HCT116 (cell line): ENCODE measurements around the gene ANO6. TPM values are rescaled to one million over a fixed set of nuclear protein-coding genes. Genes with fewer than 3 reads are reported as not detected.

ENCODE experiments used
- ATAC-seq: fragments of 200-7000 bp; cut with Tn5 transposase; 2 replicates; pipeline ENCODE4 v1.9.1; 2020; ENCODE audit warnings: mild to moderate bottlenecking, moderate library complexity
- BruUV-seq: library from RNA; stranded (reverse); fragments of 400-500 nt; replicated peaks from 2 replicates; lab custom pipeline; 2021; lab: Mats Ljungman, UMichigan
- CTCF ChIA-PET: fragments of 300-600 bp; sonication (Branson Sonifier 250); formaldehyde crosslinking; loops from one replicate; lab custom pipeline; 2021; ENCODE audit warnings: antibody characterized with exemption; lab: Charles Lee
- POLR2A ChIA-PET: fragments of 300-600, 350-600 bp; sonication (Branson Sonifier 250); formaldehyde crosslinking; loops from one replicate; lab custom pipeline; 2021; ENCODE audit warnings: antibody characterized with exemption; lab: Charles Lee
- RAD21 ChIA-PET, 2 experiments: fragments of 300-600 bp; sonication (Branson Sonifier 250); formaldehyde crosslinking; loops; one replicate each; lab custom pipeline; 2023; ENCODE audit warnings: low total read pairs in 2 of 2; ENCODE audit not compliant: uncharacterized antibody in 2 of 2, unreplicated experiment in 2 of 2, low non-redundant PET in 1 of 2; lab: Charles Lee
- DNase-seq: peaks from one replicate; pipeline ENCODE4 v3.0.0-alpha.2; 2010; ENCODE audit warnings: low read depth, low spot score
- H2AFZ ChIP-seq: fragments of 200-600 bp; shearing (Covaris generic), sonication (generic); 2 replicates; pipeline ENCODE4 v1.6.1; 2017; ENCODE audit warnings: low read depth, mixed run types, mixed read lengths, antibody characterized with exemption, low read length; ENCODE audit not compliant: poor library complexity, severe bottlenecking
- H3K27ac ChIP-seq: 2 replicates; pipeline ENCODE4 v1.5.1; 2012; ENCODE audit warnings: low read depth, low read length
- H3K27me3 ChIP-seq: fragments of 200-600 bp; sonication (generic); 2 replicates; pipeline ENCODE4 v1.6.1; 2016; ENCODE audit warnings: mixed run types, low read length, mixed read lengths; ENCODE audit not compliant: insufficient read depth
- H3K36me3 ChIP-seq, 2 experiments: fragments of 200-500 bp in 1 of 2; fragments of 200-600 bp in 1 of 2; sonication (Bioruptor generic) in 1 of 2; sonication (generic) in 1 of 2; 2 replicates each; pipeline versions ENCODE4 v1.5.1 to v1.6.1; 2014 to 2016; ENCODE audit warnings: low read length in 2 of 2, inconsistent platforms in 1 of 2, mixed read lengths in 1 of 2, mixed run types in 1 of 2; ENCODE audit not compliant: insufficient read depth in 2 of 2, control insufficient read depth in 1 of 2
- H3K4me1 ChIP-seq, 2 experiments: fragments of 200-600 bp in 1 of 2; sonication (generic) in 1 of 2; 2 replicates each; pipeline versions ENCODE4 v1.5.1 to v1.6.1; 2012 to 2017; ENCODE audit warnings: low read length in 2 of 2, inconsistent platforms in 1 of 2, mild to moderate bottlenecking in 1 of 2, mixed read lengths in 1 of 2, mixed run types in 1 of 2, moderate library complexity in 1 of 2; ENCODE audit not compliant: insufficient read depth in 2 of 2, control insufficient read depth in 1 of 2
- H3K4me2 ChIP-seq: fragments of 200-600 bp; sonication (generic); 2 replicates; pipeline ENCODE4 v1.6.1; 2017; ENCODE audit warnings: mixed run types, low read length, mixed read lengths
- H3K4me3 ChIP-seq, 2 experiments: fragments of 200-600 bp in 1 of 2; sonication (generic) in 1 of 2; replicated peaks in 1 of 2; 2 replicates each; pipeline ENCODE4 v1.5.1; 2011 to 2016; ENCODE audit warnings: low read length in 2 of 2, control low read depth in 1 of 2, low read depth in 1 of 2, mild to moderate bottlenecking in 1 of 2, mixed read lengths in 1 of 2, mixed run types in 1 of 2
- H3K79me2 ChIP-seq: fragments of 200-600 bp; sonication (generic); 2 replicates; pipeline ENCODE4 v1.6.1; 2017; ENCODE audit warnings: mild to moderate bottlenecking, mixed run types, low read length, moderate library complexity, mixed read lengths; ENCODE audit not compliant: insufficient read depth
- H3K9ac ChIP-seq: fragments of 200-600 bp; sonication (generic); 2 replicates; pipeline ENCODE4 v1.6.1; 2016; ENCODE audit warnings: low read length, mixed read lengths
- H3K9me2 ChIP-seq: fragments of 200-600 bp; sonication (generic), shearing (Covaris generic); 2 replicates; pipeline ENCODE4 v1.6.1; 2017; ENCODE audit warnings: mixed run types, mild to moderate bottlenecking, moderate library complexity; ENCODE audit not compliant: insufficient read depth
- H3K9me3 ChIP-seq, 2 experiments: fragments of 200-500 bp in 1 of 2; fragments of 200-600 bp in 1 of 2; sonication (Bioruptor generic) in 1 of 2; sonication (generic) in 1 of 2; 2 replicates each; pipeline ENCODE4 v1.6.1; 2014 to 2017; ENCODE audit warnings: low read length in 2 of 2, mixed read lengths in 2 of 2, inconsistent platforms in 1 of 2, low read depth in 1 of 2, mild to moderate bottlenecking in 1 of 2, mixed run types in 1 of 2, moderate library complexity in 1 of 2; ENCODE audit not compliant: control insufficient read depth in 1 of 2, insufficient read depth in 1 of 2
- H4K20me1 ChIP-seq: fragments of 200-600 bp; sonication (generic), shearing (Covaris generic); 2 replicates; pipeline ENCODE4 v1.6.1; 2017; ENCODE audit warnings: mixed run types, mild to moderate bottlenecking, moderate library complexity; ENCODE audit not compliant: insufficient read depth
- ATF3 ChIP-seq: IDR thresholded peaks from 2 replicates; pipeline ENCODE4 v1.6.1; 2012
- EGR1 ChIP-seq: IDR thresholded peaks from 2 replicates; pipeline ENCODE4 v1.6.1; 2012; ENCODE audit warnings: low read depth
- ELF1 ChIP-seq: IDR thresholded peaks from 2 replicates; pipeline ENCODE4 v1.6.1; 2012; ENCODE audit warnings: low read depth, borderline replicate concordance
- EZH2 ChIP-seq: fragments of 200-600 bp; sonication (generic); IDR thresholded peaks from 2 replicates; pipeline ENCODE4 v1.6.1; 2017; ENCODE audit warnings: antibody characterized with exemption, mixed run types
- POLR2A ChIP-seq: IDR thresholded peaks from 2 replicates; pipeline ENCODE4 v1.7.0; 2011; ENCODE audit warnings: borderline replicate concordance; ENCODE audit not compliant: insufficient read depth, insufficient read length; ENCODE audit errors: extremely low read depth
- RAD21 ChIP-seq: IDR thresholded peaks from 2 replicates; pipeline ENCODE4 v1.6.1; 2012; ENCODE audit warnings: low read depth, mild to moderate bottlenecking
- REST ChIP-seq: IDR thresholded peaks from 2 replicates; pipeline ENCODE4 v1.6.1; 2012; ENCODE audit warnings: low read depth
- SIN3A ChIP-seq: IDR thresholded peaks from 2 replicates; pipeline ENCODE4 v1.6.1; 2012; ENCODE audit warnings: low read depth
- SRF ChIP-seq: IDR thresholded peaks from 2 replicates; pipeline ENCODE4 v1.6.1; 2012; ENCODE audit warnings: low read depth
- TCF7L2 ChIP-seq: IDR thresholded peaks from 2 replicates; pipeline ENCODE4 v1.7.0; 2011; ENCODE audit warnings: borderline replicate concordance, inconsistent platforms; ENCODE audit not compliant: insufficient read depth, insufficient read length; ENCODE audit errors: extremely low read depth
- YY1 ChIP-seq: IDR thresholded peaks from 2 replicates; pipeline ENCODE4 v1.6.1; 2011; ENCODE audit warnings: low read length, low read depth, moderate library complexity, mild to moderate bottlenecking; ENCODE audit not compliant: insufficient replicate concordance; ENCODE audit errors: extremely low read depth
- ZFX ChIP-seq: fragments of 450-650 bp; IDR thresholded peaks from 2 replicates; pipeline ENCODE4 v1.6.1; 2017
- ZNF274 ChIP-seq: fragments of 200-500 bp; sonication (Bioruptor generic); IDR thresholded peaks from 2 replicates; pipeline ENCODE4 v1.6.1; 2014; ENCODE audit warnings: mild to moderate bottlenecking, low read depth, low read length, inconsistent platforms
- intact Hi-C: fragments of 100-400 bp; cut with micrococcal nuclease; formaldehyde crosslinking; loops from 2 replicates; pipeline ENCODE4 v1.10.0; 2022
- total RNA-seq: library from RNA; stranded (reverse); gene quantifications from one replicate; pipeline ENCODE4 v1.2.1, GENCODE V29; 2021; ENCODE audit not compliant: unreplicated experiment
- TF ChIP-seq, protein P1 (sequence below): IDR thresholded peaks from 2 replicates; pipeline ENCODE4 v1.6.1; 2012
- TF ChIP-seq, protein P2 (sequence below): IDR thresholded peaks from 2 replicates; pipeline ENCODE4 v1.6.1; 2011; ENCODE audit warnings: mild to moderate bottlenecking, low read length, moderate library complexity; ENCODE audit not compliant: insufficient replicate concordance; ENCODE audit errors: extremely low read depth

ANO6 gene
- total RNA-seq, 1 experiment from 2014 or later, result 36.7 TPM

GRCh38 chr12:45324391-45324790, 108.5 kb downstream of the ANO6 start:
- DNase-seq (no peak), ATAC-seq (no peak)
- H3K4me2 ChIP-seq, result no peak overlapping the region
- CTCF ChIA-PET, result no interaction called here
- H4K20me1 ChIP-seq, result no peaks in the 10 kb centered on the region; the same call in 1 of the 2 replicates
- peaks cover 0 to 5% of the 10 kb centered on the region in 2 experiments; a peak in 2 of 4 replicates for H3K4me1 ChIP-seq
- no peaks in the 10 kb centered on the region for H3K36me3 ChIP-seq
- H3K79me2 ChIP-seq, result 0 out of 2 replicates have a peak, but pooled peaks cover 2% of the 10 kb centered on the region
- H3K9ac ChIP-seq, result no peak overlapping the region
- no TSS peak for BruUV-seq
- H3K4me3 ChIP-seq, result no peak overlapping the region
- no peaks in the 10 kb centered on the region for H3K27me3 ChIP-seq
- H3K9me3 ChIP-seq, result no peaks in the 10 kb centered on the region
- H3K9me2 ChIP-seq, result no peaks in the 10 kb centered on the region; the same call in 1 of the 2 replicates
- no peak for TF ChIP-seq EGR1
- no peak for TF ChIP-seq ZNF274
- TF ChIP-seq SIN3A, result no peak
- TF ChIP-seq POLR2A, result no peak
- TF ChIP-seq ATF3, result no peak
- TF ChIP-seq RAD21, result no peak
- TF ChIP-seq, protein P1, sequence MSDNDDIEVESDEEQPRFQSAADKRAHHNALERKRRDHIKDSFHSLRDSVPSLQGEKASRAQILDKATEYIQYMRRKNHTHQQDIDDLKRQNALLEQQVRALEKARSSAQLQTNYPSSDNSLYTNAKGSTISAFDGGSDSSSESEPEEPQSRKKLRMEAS, result no peak
- no peak for TF ChIP-seq SRF
- TF ChIP-seq ELF1, result no peak
- TF ChIP-seq ZFX, result no peak
- no peak for TF ChIP-seq EZH2
- no peak for TF ChIP-seq TCF7L2
- no peak for TF ChIP-seq YY1
- TF ChIP-seq, protein P2, sequence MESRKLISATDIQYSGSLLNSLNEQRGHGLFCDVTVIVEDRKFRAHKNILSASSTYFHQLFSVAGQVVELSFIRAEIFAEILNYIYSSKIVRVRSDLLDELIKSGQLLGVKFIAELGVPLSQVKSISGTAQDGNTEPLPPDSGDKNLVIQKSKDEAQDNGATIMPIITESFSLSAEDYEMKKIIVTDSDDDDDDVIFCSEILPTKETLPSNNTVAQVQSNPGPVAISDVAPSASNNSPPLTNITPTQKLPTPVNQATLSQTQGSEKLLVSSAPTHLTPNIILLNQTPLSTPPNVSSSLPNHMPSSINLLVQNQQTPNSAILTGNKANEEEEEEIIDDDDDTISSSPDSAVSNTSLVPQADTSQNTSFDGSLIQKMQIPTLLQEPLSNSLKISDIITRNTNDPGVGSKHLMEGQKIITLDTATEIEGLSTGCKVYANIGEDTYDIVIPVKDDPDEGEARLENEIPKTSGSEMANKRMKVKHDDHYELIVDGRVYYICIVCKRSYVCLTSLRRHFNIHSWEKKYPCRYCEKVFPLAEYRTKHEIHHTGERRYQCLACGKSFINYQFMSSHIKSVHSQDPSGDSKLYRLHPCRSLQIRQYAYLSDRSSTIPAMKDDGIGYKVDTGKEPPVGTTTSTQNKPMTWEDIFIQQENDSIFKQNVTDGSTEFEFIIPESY, result no peak
- TF ChIP-seq REST, result no peak
- POLR2A ChIA-PET, result no interaction called here
- RAD21 ChIA-PET, result no interaction called here
- no peak overlapping the region for H2AFZ ChIP-seq
- no peak overlapping the region for H3K27ac ChIP-seq
- intact Hi-C loops, result no loop called here
